Measurements from ENCODE around the gene ANKRD60.

The ANKRD60 gene

GRCh38 chr20:58244517-58245030, 16.1 kb upstream of the ANKRD60 start:
- no peak for DNase-seq

- DNase-seq, result no peak
Measured at GRCh38 chr20:58243653-58244410, 15.4 kb upstream of the ANKRD60 start.

GRCh38 chr20:58242824-58243223, 14.4 kb upstream of the ANKRD60 start:
- no peak for DNase-seq

- no peak for DNase-seq
Measured at GRCh38 chr20:58241766-58242465, 13.5 kb upstream of the ANKRD60 start.

- DNase-seq, result no peak
Measured at GRCh38 chr20:58240471-58240870, 12.0 kb upstream of the ANKRD60 start.

- DNase-seq, result no peak
Measured at GRCh38 chr20:58239216-58239615, 10.8 kb upstream of the ANKRD60 start.

GRCh38 chr20:58238490-58238889, 10.0 kb upstream of the ANKRD60 start:
- no peak for DNase-seq

GRCh38 chr20:58237318-58238132, 9.1 kb upstream of the ANKRD60 start:
- DNase-seq, result no peak

GRCh38 chr20:58236612-58237317, 8.3 kb upstream of the ANKRD60 start:
- peak; percentile 77 for DNase-seq

GRCh38 chr20:58235010-58235409, 6.6 kb upstream of the ANKRD60 start:
- no peak for DNase-seq

GRCh38 chr20:58233881-58234528, 5.6 kb upstream of the ANKRD60 start:
- peak; percentile 6 for DNase-seq

GRCh38 chr20:58233393-58233792, 4.9 kb upstream of the ANKRD60 start:
- no peak for DNase-seq

- DNase-seq, result peak; percentile 68
Measured at GRCh38 chr20:58231683-58232082, 3.2 kb upstream of the ANKRD60 start.

GRCh38 chr20:58229198-58229798, 845 bp upstream of the ANKRD60 start:
- DNase-seq, result peak; percentile 70

- no peak for DNase-seq
Measured at GRCh38 chr20:58228103-58228483, 360 bp downstream of the ANKRD60 start.

GRCh38 chr20:58227391-58228102, 906 bp downstream of the ANKRD60 start:
- DNase-seq, result no peak

- no peak for DNase-seq
Measured at GRCh38 chr20:58225452-58226200, 2.8 kb downstream of the ANKRD60 start.

GRCh38 chr20:58224974-58225373, 3.5 kb downstream of the ANKRD60 start:
- DNase-seq, result peak; percentile 24

GRCh38 chr20:58224097-58224496, 4.4 kb downstream of the ANKRD60 start:
- no peak for DNase-seq

- no peak for DNase-seq
Measured at GRCh38 chr20:58223358-58223941, 5.0 kb downstream of the ANKRD60 start.

All from NCI-H69 (cell line).